ENCODE data around the gene FBF1. TPM values are rescaled to one million over a fixed set of nuclear protein-coding genes. Genes with fewer than 3 reads are reported as not detected.
A peak's percentile ranks its signal among the peaks of the same experiment; 100 is the strongest.

Gene FBF1
- total RNA-seq, 4 donors from 2014 or later: 2.5 to 6.4 (median 5.8) TPM

DNA sequence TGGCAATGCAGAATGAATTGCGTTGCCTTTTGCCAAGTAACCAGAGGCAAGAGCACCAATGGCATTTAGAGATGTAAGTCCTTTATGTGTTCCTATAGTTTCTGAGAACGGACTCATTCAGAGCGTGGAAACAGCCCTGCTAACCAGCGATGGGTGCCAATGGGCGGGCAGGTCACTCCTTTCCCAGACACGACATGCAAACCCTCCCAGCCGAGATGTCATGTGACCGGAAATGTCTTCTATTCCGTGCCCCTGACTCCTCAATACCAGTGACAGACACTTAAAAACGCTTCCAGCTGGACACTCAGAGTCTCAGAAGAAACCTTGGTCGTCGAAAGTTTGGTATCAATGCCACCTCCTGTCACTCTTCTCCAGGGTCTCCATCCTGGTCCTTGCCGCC, 3.2 kb downstream of the FBF1 start:
- in situ Hi-C loops (cut with MboI; ENCODE audit: low sequenced_read_pairs in 4 of 4): no loop called here
- intact Hi-C loops (cut with DNase I; ENCODE audit: low total_unique reads): no loop called here
- no peak for ATAC-seq

DNA sequence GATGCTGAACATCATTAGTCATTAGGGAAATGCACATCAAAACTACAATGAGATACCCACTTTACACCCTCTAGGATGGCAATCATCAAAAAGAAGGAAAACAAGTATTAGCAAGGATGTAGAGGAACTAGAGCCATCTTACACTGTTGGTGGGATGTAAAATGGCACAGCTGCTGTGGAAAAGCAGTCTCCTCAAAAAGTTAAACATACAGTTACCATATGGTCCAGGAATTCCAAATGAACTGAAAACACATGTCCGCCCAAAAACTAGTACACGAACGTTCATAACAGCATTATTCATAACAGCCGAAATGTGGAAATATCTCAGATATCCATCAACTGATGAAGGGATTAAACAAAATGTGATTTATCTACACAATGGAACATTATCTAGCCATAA, 7.0 kb downstream of the FBF1 start:
- in situ Hi-C loops (cut with MboI; ENCODE audit: low sequenced_read_pairs in 4 of 4): no loop called here
- ATAC-seq (no peak), DNase-seq (no peak)
- intact Hi-C loops (cut with DNase I; ENCODE audit: low total_unique reads): no loop called here
- Histone ChIP-seq H3K4me3 (no peak overlapping the region), H3K27ac (no peak overlapping the region), H3K4me1 (no peaks in the 10 kb centered on the region), H3K27me3 (no peaks in the 10 kb centered on the region), H3K36me3 (no peaks in the 10 kb centered on the region), H3K9me3 (no peaks in the 10 kb centered on the region)
- no peak for TF ChIP-seq POLR2A (IDR thresholded peaks at IDR 0.05)
- TF ChIP-seq, protein P1, sequence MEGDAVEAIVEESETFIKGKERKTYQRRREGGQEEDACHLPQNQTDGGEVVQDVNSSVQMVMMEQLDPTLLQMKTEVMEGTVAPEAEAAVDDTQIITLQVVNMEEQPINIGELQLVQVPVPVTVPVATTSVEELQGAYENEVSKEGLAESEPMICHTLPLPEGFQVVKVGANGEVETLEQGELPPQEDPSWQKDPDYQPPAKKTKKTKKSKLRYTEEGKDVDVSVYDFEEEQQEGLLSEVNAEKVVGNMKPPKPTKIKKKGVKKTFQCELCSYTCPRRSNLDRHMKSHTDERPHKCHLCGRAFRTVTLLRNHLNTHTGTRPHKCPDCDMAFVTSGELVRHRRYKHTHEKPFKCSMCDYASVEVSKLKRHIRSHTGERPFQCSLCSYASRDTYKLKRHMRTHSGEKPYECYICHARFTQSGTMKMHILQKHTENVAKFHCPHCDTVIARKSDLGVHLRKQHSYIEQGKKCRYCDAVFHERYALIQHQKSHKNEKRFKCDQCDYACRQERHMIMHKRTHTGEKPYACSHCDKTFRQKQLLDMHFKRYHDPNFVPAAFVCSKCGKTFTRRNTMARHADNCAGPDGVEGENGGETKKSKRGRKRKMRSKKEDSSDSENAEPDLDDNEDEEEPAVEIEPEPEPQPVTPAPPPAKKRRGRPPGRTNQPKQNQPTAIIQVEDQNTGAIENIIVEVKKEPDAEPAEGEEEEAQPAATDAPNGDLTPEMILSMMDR (IDR thresholded peaks at IDR 0.05 in 4 of 5, conservative IDR thresholded peaks at IDR 0.05 in 1 of 5): no peak

More for the DNA sequence above, 3.2 kb downstream of the FBF1 start:
- TF ChIP-seq, protein P1 (IDR thresholded peaks at IDR 0.05 in 4 of 5, conservative IDR thresholded peaks at IDR 0.05 in 1 of 5): no peak
- TF ChIP-seq POLR2A (IDR thresholded peaks at IDR 0.05): no peak
- no peak overlapping the region for H3K4me3 ChIP-seq
- peaks cover 11 to 15% of the 10 kb centered on the region in 2 donors for H3K4me1 ChIP-seq
- no peaks in the 10 kb centered on the region for H3K9me3 ChIP-seq
- H3K27me3 ChIP-seq: no peaks in the 10 kb centered on the region
- H3K27ac ChIP-seq: no peak overlapping the region
- H3K36me3 ChIP-seq: no peaks in the 10 kb centered on the region
- DNase-seq: no peak

DNA sequence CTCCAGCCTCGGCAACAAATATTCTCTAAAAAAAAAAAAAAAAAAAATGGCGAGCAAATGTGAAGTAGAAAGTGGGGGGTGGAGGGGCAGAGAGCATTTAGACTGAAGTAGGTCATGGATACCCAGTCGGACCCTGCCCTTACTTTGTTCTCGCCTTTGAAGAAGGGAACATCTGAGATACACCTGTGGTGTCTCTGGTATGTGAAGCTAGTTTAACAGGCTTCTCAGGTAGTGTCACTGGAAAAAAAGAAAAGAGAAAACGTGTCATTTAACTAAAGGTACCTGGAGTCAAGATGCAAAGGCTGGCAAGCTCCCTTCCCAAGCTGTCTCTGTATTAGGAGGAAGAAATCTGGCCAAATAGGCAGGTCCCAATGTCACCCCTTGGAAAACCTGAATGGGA, 8.0 kb downstream of the FBF1 start:
- ATAC-seq: no peak

DNA sequence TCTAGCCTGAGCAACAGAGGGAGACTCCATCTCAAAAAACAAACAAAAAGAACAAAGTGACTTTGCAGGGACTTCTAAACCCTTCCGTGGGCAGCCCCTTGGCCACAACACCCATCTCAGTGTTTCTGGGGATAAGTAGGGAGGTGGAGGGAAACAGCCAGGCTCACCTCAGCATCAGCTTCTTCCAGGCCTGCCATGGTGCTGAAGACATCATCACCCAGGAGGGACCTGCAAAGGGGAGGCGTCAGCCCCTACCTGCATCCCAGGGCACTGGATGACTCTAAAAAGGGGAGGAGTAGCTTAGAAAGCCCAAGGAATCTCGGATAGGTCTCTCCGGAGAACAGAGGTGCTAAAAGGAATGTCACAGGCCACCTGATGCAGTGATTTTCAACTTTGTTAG, 9.8 kb downstream of the FBF1 start:
- no peaks in the 10 kb centered on the region for H3K36me3 ChIP-seq
- TF ChIP-seq, protein P1 (IDR thresholded peaks at IDR 0.05 in 4 of 5, conservative IDR thresholded peaks at IDR 0.05 in 1 of 5): no peak
- no peak for TF ChIP-seq POLR2A (IDR thresholded peaks at IDR 0.05)
- ATAC-seq (no peak), DNase-seq (no peak)
- no peaks in the 10 kb centered on the region for H3K4me1 ChIP-seq
- no peak overlapping the region for H3K4me3 ChIP-seq
- H3K9me3 ChIP-seq: no peaks in the 10 kb centered on the region
- no peaks in the 10 kb centered on the region for H3K27me3 ChIP-seq
- intact Hi-C loops (cut with DNase I; ENCODE audit: low total_unique reads): no loop called here
- in situ Hi-C loops (cut with MboI; ENCODE audit: low sequenced_read_pairs in 4 of 4): no loop called here
- no peak overlapping the region for H3K27ac ChIP-seq

More for the DNA sequence above, 8.0 kb downstream of the FBF1 start:
- Histone ChIP-seq H3K27me3 (no peaks in the 10 kb centered on the region), H3K27ac (no peak overlapping the region), H3K9me3 (no peaks in the 10 kb centered on the region), H3K4me3 (no peak overlapping the region), H3K36me3 (no peaks in the 10 kb centered on the region), H3K4me1 (no peaks in the 10 kb centered on the region)
- no peak for DNase-seq
- intact Hi-C loops (cut with DNase I; ENCODE audit: low total_unique reads): no loop called here
- in situ Hi-C loops (cut with MboI; ENCODE audit: low sequenced_read_pairs in 4 of 4): no loop called here
- no peak for TF ChIP-seq POLR2A (IDR thresholded peaks at IDR 0.05)
- TF ChIP-seq, protein P1 (IDR thresholded peaks at IDR 0.05 in 4 of 5, conservative IDR thresholded peaks at IDR 0.05 in 1 of 5): no peak

DNA sequence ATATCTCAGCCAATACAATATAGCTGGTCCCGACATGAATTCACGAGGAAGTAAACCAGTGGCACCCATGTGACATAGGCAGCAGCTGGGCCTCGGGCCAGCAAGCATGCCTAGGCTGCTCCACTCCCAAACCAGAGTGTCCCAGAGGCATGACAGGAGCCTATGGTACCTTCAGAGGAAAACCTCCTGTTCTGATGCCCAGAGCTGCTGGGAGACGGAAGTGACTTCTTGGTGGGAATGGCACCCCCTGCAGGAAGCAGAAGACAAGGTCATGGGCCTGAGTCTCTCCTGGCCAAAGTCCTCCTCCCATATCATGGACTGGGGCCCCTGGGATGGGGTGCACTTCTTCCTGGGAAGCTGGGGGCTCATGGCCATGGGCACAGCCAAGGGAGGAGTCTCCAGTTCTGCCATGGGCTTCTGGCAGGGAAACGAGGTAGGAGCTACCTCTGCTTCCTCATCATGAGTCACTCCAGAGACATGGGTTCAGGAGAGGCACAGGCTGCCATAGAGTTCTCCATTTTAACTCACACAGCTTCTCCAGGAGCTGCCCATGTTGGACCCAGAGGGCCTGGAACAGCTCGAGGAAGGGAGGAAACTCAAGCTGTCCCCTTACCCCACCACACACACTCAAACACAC, 13.4 kb downstream of the FBF1 start:
- TF ChIP-seq POLR2A (IDR thresholded peaks at IDR 0.05): no peak
- TF ChIP-seq, protein P1 (IDR thresholded peaks at IDR 0.05 in 4 of 5, conservative IDR thresholded peaks at IDR 0.05 in 1 of 5): peak in 1 of 5 experiments; percentile 20
- intact Hi-C loops (cut with DNase I; ENCODE audit: low total_unique reads): no loop called here
- in situ Hi-C loops (cut with MboI; ENCODE audit: low sequenced_read_pairs in 4 of 4): no loop called here
- Histone ChIP-seq H3K9me3 (no peaks in the 10 kb centered on the region), H3K27me3 (no peaks in the 10 kb centered on the region), H3K4me3 (no peak overlapping the region), H3K27ac (no peak overlapping the region), H3K4me1 (no peaks in the 10 kb centered on the region), H3K36me3 (no peaks in the 10 kb centered on the region)
- no peak for ATAC-seq
- DNase-seq: no peak
